ENCODE results near the gene CYB561D1. TPM values are rescaled to one million over a fixed set of nuclear protein-coding genes. Genes with fewer than 3 reads are reported as not detected.

CYB561D1 gene
- total and polyA plus RNA-seq, 2 of the 8 experiments (the other 6 are each of a cell fraction or from before 2014, with no cell fraction given) = 3.6 to 3.8 TPM

DNA sequence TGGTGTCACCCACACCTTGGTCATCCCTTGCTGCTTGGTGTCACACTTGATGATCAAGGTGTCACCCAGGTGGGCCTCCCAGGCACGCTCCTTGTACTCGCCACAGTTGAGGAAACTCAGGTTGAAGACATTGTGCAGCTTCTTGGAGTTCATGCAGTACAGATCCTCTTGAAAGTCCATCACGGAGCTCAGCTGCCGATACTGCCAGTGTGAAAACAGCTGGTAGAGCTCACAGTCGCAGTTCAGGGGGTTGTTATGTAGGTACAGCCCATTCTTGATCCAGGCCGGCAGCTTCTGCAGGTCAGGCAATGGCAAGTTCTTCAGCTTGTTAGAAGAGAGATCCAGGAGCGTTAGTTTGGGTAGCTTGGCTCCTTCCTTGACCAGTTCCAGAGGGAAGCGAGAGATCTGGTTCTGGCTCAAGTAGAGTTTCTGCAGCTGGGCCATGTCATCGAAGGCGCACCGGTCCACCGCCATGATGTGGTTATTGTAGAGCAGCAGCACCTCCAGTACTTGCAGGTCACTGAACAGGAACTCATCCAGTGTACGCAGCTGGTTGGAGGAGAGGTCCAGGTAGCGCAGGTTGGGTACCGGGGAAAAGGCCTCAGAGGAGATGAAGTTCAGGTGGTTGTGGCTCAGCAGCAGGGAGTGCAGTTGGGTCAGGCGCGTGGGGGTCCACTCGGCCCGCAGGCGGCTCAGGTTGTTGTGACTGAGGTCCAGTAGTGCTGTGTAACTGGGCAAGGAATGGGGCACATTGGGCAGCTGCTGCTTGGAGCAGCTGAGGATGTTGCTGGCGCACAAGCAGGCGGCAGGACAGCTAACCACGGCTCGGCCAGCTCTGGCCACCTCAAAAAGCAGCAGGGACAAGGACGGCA lies 14.3 kb downstream of the CYB561D1 start (continued):
- TF ChIP-seq, protein P1, sequence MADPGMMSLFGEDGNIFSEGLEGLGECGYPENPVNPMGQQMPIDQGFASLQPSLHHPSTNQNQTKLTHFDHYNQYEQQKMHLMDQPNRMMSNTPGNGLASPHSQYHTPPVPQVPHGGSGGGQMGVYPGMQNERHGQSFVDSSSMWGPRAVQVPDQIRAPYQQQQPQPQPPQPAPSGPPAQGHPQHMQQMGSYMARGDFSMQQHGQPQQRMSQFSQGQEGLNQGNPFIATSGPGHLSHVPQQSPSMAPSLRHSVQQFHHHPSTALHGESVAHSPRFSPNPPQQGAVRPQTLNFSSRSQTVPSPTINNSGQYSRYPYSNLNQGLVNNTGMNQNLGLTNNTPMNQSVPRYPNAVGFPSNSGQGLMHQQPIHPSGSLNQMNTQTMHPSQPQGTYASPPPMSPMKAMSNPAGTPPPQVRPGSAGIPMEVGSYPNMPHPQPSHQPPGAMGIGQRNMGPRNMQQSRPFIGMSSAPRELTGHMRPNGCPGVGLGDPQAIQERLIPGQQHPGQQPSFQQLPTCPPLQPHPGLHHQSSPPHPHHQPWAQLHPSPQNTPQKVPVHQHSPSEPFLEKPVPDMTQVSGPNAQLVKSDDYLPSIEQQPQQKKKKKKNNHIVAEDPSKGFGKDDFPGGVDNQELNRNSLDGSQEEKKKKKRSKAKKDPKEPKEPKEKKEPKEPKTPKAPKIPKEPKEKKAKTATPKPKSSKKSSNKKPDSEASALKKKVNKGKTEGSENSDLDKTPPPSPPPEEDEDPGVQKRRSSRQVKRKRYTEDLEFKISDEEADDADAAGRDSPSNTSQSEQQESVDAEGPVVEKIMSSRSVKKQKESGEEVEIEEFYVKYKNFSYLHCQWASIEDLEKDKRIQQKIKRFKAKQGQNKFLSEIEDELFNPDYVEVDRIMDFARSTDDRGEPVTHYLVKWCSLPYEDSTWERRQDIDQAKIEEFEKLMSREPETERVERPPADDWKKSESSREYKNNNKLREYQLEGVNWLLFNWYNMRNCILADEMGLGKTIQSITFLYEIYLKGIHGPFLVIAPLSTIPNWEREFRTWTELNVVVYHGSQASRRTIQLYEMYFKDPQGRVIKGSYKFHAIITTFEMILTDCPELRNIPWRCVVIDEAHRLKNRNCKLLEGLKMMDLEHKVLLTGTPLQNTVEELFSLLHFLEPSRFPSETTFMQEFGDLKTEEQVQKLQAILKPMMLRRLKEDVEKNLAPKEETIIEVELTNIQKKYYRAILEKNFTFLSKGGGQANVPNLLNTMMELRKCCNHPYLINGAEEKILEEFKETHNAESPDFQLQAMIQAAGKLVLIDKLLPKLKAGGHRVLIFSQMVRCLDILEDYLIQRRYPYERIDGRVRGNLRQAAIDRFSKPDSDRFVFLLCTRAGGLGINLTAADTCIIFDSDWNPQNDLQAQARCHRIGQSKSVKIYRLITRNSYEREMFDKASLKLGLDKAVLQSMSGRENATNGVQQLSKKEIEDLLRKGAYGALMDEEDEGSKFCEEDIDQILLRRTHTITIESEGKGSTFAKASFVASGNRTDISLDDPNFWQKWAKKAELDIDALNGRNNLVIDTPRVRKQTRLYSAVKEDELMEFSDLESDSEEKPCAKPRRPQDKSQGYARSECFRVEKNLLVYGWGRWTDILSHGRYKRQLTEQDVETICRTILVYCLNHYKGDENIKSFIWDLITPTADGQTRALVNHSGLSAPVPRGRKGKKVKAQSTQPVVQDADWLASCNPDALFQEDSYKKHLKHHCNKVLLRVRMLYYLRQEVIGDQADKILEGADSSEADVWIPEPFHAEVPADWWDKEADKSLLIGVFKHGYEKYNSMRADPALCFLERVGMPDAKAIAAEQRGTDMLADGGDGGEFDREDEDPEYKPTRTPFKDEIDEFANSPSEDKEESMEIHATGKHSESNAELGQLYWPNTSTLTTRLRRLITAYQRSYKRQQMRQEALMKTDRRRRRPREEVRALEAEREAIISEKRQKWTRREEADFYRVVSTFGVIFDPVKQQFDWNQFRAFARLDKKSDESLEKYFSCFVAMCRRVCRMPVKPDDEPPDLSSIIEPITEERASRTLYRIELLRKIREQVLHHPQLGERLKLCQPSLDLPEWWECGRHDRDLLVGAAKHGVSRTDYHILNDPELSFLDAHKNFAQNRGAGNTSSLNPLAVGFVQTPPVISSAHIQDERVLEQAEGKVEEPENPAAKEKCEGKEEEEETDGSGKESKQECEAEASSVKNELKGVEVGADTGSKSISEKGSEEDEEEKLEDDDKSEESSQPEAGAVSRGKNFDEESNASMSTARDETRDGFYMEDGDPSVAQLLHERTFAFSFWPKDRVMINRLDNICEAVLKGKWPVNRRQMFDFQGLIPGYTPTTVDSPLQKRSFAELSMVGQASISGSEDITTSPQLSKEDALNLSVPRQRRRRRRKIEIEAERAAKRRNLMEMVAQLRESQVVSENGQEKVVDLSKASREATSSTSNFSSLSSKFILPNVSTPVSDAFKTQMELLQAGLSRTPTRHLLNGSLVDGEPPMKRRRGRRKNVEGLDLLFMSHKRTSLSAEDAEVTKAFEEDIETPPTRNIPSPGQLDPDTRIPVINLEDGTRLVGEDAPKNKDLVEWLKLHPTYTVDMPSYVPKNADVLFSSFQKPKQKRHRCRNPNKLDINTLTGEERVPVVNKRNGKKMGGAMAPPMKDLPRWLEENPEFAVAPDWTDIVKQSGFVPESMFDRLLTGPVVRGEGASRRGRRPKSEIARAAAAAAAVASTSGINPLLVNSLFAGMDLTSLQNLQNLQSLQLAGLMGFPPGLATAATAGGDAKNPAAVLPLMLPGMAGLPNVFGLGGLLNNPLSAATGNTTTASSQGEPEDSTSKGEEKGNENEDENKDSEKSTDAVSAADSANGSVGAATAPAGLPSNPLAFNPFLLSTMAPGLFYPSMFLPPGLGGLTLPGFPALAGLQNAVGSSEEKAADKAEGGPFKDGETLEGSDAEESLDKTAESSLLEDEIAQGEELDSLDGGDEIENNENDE (IDR thresholded peaks at IDR 0.05; ENCODE audit: insufficient replicate concordance, low read length) = no peak
- TF ChIP-seq BRCA1 (IDR thresholded peaks at IDR 0.05; ENCODE audit: low read depth, low read length) (no peak), RBBP5 (IDR thresholded peaks at IDR 0.05; ENCODE audit: borderline replicate concordance, low read depth, low read length) (no peak), TAF1 (IDR thresholded peaks at IDR 0.05; ENCODE audit: low read depth, low read length) (no peak), RXRA (IDR thresholded peaks at IDR 0.05; ENCODE audit: insufficient read depth, low read depth, low read length) (no peak), POLR2AphosphoS5 (IDR thresholded peaks at IDR 0.05; ENCODE audit: low read depth, low read length) (no peak)
- TF ChIP-seq, protein P2, sequence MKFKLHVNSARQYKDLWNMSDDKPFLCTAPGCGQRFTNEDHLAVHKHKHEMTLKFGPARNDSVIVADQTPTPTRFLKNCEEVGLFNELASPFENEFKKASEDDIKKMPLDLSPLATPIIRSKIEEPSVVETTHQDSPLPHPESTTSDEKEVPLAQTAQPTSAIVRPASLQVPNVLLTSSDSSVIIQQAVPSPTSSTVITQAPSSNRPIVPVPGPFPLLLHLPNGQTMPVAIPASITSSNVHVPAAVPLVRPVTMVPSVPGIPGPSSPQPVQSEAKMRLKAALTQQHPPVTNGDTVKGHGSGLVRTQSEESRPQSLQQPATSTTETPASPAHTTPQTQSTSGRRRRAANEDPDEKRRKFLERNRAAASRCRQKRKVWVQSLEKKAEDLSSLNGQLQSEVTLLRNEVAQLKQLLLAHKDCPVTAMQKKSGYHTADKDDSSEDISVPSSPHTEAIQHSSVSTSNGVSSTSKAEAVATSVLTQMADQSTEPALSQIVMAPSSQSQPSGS (IDR thresholded peaks at IDR 0.05; ENCODE audit: low read length) = no peak

Measured in H1 (cell line).